ENCODE results near the gene GALK1. TPM values are rescaled to one million over a fixed set of nuclear protein-coding genes. Genes with fewer than 3 reads are reported as not detected.

GALK1 gene
- total RNA-seq, 4 donors from 2014 or later, result 20.6 to 31.0 (median 28.9) TPM

GRCh38 chr17:75731086-75731715 is 33.8 kb downstream of the GALK1 start:
- no peak overlapping the region for H3K4me3 ChIP-seq (ENCODE audit: low read depth, poor library complexity, severe bottlenecking)
- intact Hi-C loops (cut with DNase I; ENCODE audit: low total_unique reads), result no loop called here
- TF ChIP-seq POLR2A (IDR thresholded peaks at IDR 0.05) (no peak), CTCF (IDR thresholded peaks at IDR 0.05) (no peak)
- DNase-seq (ENCODE audit: low spot score in 2 of 2), result no peak
- 86 to 90% methylated on average over 23 to 26 of the region's 26 CpGs for WGBS, 2 donors

- WGBS, 2 donors, result 76 to 78% methylated on average over 23 to 24 of the region's 24 CpGs
- intact Hi-C loops (cut with DNase I; ENCODE audit: low total_unique reads), result no loop called here
- DNase-seq (ENCODE audit: low spot score in 2 of 2), result no peak
- H3K4me3 ChIP-seq (ENCODE audit: low read depth, poor library complexity, severe bottlenecking), result no peak overlapping the region
- no peak for TF ChIP-seq CTCF (IDR thresholded peaks at IDR 0.05)
- TF ChIP-seq POLR2A (IDR thresholded peaks at IDR 0.05), result no peak
Observed at GRCh38 chr17:75730065-75730464, 34.9 kb downstream of the GALK1 start.

GRCh38 chr17:75729351-75729750 is 35.6 kb downstream of the GALK1 start:
- no peak overlapping the region for H3K4me3 ChIP-seq (ENCODE audit: low read depth, poor library complexity, severe bottlenecking)
- intact Hi-C loops (cut with DNase I; ENCODE audit: low total_unique reads), result no loop called here
- DNase-seq (ENCODE audit: low spot score in 2 of 2), result no peak
- 78 to 85% methylated on average over 7 of the region's 7 CpGs for WGBS, 2 donors
- TF ChIP-seq CTCF (IDR thresholded peaks at IDR 0.05) (no peak), POLR2A (IDR thresholded peaks at IDR 0.05) (no peak)

GRCh38 chr17:75727391-75727790 is 37.6 kb downstream of the GALK1 start:
- WGBS, 2 donors, result 88 to 93% methylated on average over 15 to 16 of the region's 18 CpGs
- no peak for DNase-seq (ENCODE audit: low spot score in 2 of 2)
- intact Hi-C loops (cut with DNase I; ENCODE audit: low total_unique reads), result no loop called here
- H3K4me3 ChIP-seq (ENCODE audit: low read depth, poor library complexity, severe bottlenecking), result no peak overlapping the region
- no peak for TF ChIP-seq CTCF (IDR thresholded peaks at IDR 0.05)
- no peak for TF ChIP-seq POLR2A (IDR thresholded peaks at IDR 0.05)

- no peak for DNase-seq (ENCODE audit: low spot score in 2 of 2)
- no peak overlapping the region for H3K4me3 ChIP-seq (ENCODE audit: low read depth, poor library complexity, severe bottlenecking)
- no peak for TF ChIP-seq POLR2A (IDR thresholded peaks at IDR 0.05)
- intact Hi-C loops (cut with DNase I; ENCODE audit: low total_unique reads), result no loop called here
- WGBS, 2 donors, result 87 to 89% methylated on average over 7 of the region's 7 CpGs
Observed at GRCh38 chr17:75725504-75725903, 39.5 kb downstream of the GALK1 start.

- 67 to 76% methylated on average over 16 to 19 of the region's 23 CpGs for WGBS, 2 donors
- TF ChIP-seq POLR2A (IDR thresholded peaks at IDR 0.05) (no peak), CTCF (IDR thresholded peaks at IDR 0.05) (no peak)
- no peak overlapping the region for H3K4me3 ChIP-seq (ENCODE audit: low read depth, poor library complexity, severe bottlenecking)
- no peak for DNase-seq (ENCODE audit: low spot score in 2 of 2)
- intact Hi-C loops (cut with DNase I; ENCODE audit: low total_unique reads), result no loop called here
Observed at GRCh38 chr17:75724016-75725003, 40.7 kb downstream of the GALK1 start.

Data from lower leg skin (tissue), 4 donors.